ENCODE data around the gene DNAL4. TPM values are rescaled to one million over a fixed set of nuclear protein-coding genes. Genes with fewer than 3 reads are reported as not detected.

Gene DNAL4
- total RNA-seq, 6 donors from 2014 or later, result 14.7 to 23.7 (median 20.2) TPM

GRCh38 chr22:38754751-38755154 is 39.2 kb downstream of the DNAL4 start:
- peaks cover 45 to 57% (median 50%) of the 10 kb centered on the region in 4 donors for H3K4me1 ChIP-seq
- H3K4me3 ChIP-seq, result peak overlapping the region; percentile 59 to 86 (median 65)
- TF ChIP-seq EP300 (IDR thresholded peaks at IDR 0.05), result no peak
- TF ChIP-seq POLR2A (IDR thresholded peaks at IDR 0.05), result no peak
- TF ChIP-seq POLR2AphosphoS5 (IDR thresholded peaks at IDR 0.05), result no peak
- TF ChIP-seq CTCF (IDR thresholded peaks at IDR 0.05), result no peak
- ATAC-seq (ENCODE audit: low FRiP score in 2 of 2) (peak; percentile 23 to 49), DNase-seq (peak in 1 of 2 donors; percentile 62)
- 11 to 12% methylated on average over 10 to 12 of the region's 12 CpGs for WGBS, 2 donors
- H3K27ac ChIP-seq, result peak overlapping the region; percentile 95 to 98 (median 96)
- H3K36me3 ChIP-seq, result peaks cover 14 to 34% (median 31%) of the 10 kb centered on the region in 4 donors
- no peaks in the 10 kb centered on the region for H3K27me3 ChIP-seq
- no peaks in the 10 kb centered on the region for H3K9me3 ChIP-seq

DNA sequence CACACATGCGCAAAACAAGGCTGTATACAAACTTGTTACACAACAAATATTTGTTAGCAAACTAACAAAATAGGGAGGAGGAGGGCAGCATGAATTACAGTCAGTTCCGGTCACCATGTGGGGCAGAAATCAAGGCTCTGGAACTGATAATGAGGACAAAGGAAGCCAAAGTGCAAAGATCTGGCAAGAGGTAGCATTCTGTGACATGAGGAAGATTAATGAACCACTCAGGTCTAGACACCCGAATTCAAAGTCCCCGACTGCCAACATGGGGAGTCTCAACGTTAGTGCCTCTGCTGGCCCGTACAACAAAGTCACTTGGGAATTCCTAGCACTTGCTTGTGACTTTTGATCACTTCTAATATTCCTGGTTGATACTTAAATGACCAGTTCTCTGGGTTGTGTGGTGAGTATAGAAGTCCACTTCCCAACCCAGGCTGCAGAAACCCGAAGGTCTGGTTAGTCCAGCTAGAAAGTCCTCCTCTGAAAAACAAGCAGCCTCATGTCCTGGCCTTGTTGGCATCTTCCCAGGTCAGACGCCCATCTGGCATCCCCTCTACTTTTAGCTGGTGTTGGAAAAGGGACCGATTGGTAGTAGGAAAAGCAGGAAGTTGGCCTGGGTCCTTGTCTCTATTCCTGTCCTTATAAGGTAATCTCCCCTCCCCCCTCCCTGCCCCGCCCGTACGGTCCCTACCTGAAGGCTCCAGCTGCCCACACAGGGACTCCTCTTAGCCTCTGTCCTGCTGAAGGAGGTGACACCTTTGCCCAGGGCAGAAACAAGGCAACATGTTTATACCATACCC is 39.8 kb downstream of the DNAL4 start:
- Histone ChIP-seq H3K27me3 (no peaks in the 10 kb centered on the region), H3K4me1 (peaks cover 45 to 57% (median 50%) of the 10 kb centered on the region in 4 donors), H3K9me3 (no peaks in the 10 kb centered on the region), H3K36me3 (peaks cover 20 to 40% (median 37%) of the 10 kb centered on the region in 4 donors), H3K4me3 (peak overlapping the region; percentile 16 to 86 (median 64)), H3K27ac (peak overlapping the region; percentile 95 to 98 (median 96))
- TF ChIP-seq CTCF (IDR thresholded peaks at IDR 0.05) (no peak), POLR2AphosphoS5 (IDR thresholded peaks at IDR 0.05) (peak in 1 of 2 donors; percentile 15)
- peak in 1 of 2 donors; percentile 32 for ATAC-seq (ENCODE audit: low FRiP score in 2 of 2)
- WGBS, 2 donors, result 22 to 24% methylated on average over 12 of the region's 12 CpGs
- peak in 1 of 2 donors; percentile 77 for DNase-seq

GRCh38 chr22:38751422-38752346 is 42.3 kb downstream of the DNAL4 start:
- H3K4me1 ChIP-seq, result peaks cover 40 to 50% (median 44%) of the 10 kb centered on the region in 4 donors
- peak overlapping the region in 2 of 4 donors; percentile 12 to 59 for H3K4me3 ChIP-seq
- no peaks in the 10 kb centered on the region for H3K27me3 ChIP-seq
- ATAC-seq (ENCODE audit: low FRiP score in 2 of 2) (no peak), DNase-seq (peak in 1 of 2 donors; percentile 81)
- peaks cover 40 to 65% (median 60%) of the 10 kb centered on the region in 4 donors for H3K36me3 ChIP-seq
- 53 to 65% methylated on average over 19 to 24 of the region's 24 CpGs for WGBS, 2 donors
- no peaks in the 10 kb centered on the region for H3K9me3 ChIP-seq
- H3K27ac ChIP-seq, result peak overlapping the region; percentile 65 to 98 (median 90)
- TF ChIP-seq POLR2A (IDR thresholded peaks at IDR 0.05) (no peak), POLR2AphosphoS5 (IDR thresholded peaks at IDR 0.05) (peak in 1 of 2 donors; percentile 29)

DNA sequence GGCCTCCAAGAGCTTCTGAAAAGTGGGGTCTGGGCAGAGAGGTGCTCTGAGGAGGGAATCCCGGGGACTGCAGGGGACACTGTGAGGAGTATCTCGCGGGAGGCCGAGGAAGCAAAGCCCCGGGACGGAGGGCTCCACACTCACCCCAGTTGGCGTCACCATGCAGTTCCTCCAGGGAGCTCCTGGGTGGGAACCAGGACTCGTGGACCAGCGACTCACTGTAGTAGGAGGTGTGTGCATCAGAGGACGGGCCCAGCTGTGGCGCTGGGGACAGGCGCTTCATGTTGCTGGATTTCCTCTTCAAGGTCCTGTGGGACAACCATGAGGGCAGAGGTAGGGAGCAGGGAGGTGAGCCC is 42.9 kb downstream of the DNAL4 start:
- 72 to 92% methylated on average over 12 of the region's 12 CpGs for WGBS, 2 donors
- Histone ChIP-seq H3K4me1 (peaks cover 36 to 43% (median 40%) of the 10 kb centered on the region in 4 donors), H3K36me3 (peaks cover 45 to 71% (median 67%) of the 10 kb centered on the region in 4 donors), H3K9me3 (no peaks in the 10 kb centered on the region), H3K27me3 (no peaks in the 10 kb centered on the region), H3K4me3 (peak overlapping the region in 1 of 4 donors; percentile 59), H3K27ac (peak overlapping the region; percentile 59 to 98 (median 74))
- no peak for TF ChIP-seq POLR2AphosphoS5 (IDR thresholded peaks at IDR 0.05)
- no peak for TF ChIP-seq CTCF (IDR thresholded peaks at IDR 0.05)
- no peak for TF ChIP-seq EP300 (IDR thresholded peaks at IDR 0.05)
- no peak for TF ChIP-seq POLR2A (IDR thresholded peaks at IDR 0.05)
- no peak for ATAC-seq (ENCODE audit: low FRiP score in 2 of 2)
- DNase-seq, result no peak

DNA sequence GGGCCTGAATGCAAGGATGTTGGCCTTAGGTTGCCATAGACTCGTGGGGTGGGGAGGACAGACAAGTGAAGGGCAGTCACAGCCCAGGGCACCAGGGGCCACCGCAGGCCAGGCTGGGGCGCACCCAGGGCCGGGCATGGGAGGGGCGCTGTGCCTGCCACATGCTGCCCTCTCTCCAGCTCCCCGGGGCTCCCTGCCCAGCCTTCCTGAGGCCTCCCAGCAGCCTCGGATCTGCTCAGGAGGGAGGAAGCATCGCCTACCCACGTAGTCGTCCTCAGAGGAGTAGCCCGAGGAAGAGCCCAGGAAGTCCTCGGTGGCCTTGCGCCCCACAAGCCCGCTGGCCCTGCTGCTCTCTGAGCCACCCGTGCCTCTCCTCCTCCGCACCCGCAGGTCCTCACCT is 43.3 kb downstream of the DNAL4 start:
- ATAC-seq (ENCODE audit: low FRiP score in 2 of 2), result no peak
- Histone ChIP-seq H3K36me3 (peaks cover 49 to 75% (median 71%) of the 10 kb centered on the region in 4 donors), H3K4me1 (peaks cover 35 to 43% (median 40%) of the 10 kb centered on the region in 4 donors), H3K27me3 (no peaks in the 10 kb centered on the region), H3K27ac (peak overlapping the region in 3 of 4 donors; percentile 59 to 98 (median 83)), H3K4me3 (no peak overlapping the region), H3K9me3 (no peaks in the 10 kb centered on the region)
- TF ChIP-seq CTCF (IDR thresholded peaks at IDR 0.05), result no peak
- no peak for DNase-seq
- WGBS, 2 donors, result 69 to 89% methylated on average over 14 to 17 of the region's 17 CpGs
